Transverse colon (tissue), 4 donors: ENCODE data around the gene FXYD6. TPM values are rescaled to one million over a fixed set of nuclear protein-coding genes. Genes with fewer than 3 reads are reported as not detected.

Experiments
- DNase-seq: peaks from one replicate; pipeline ENCODE4 v3.0.0-alpha.2; 2019
- H3K27ac ChIP-seq, 4 donors: fragments of 200-600 bp; sonication (generic); 2 replicates each; pipeline ENCODE4 v1.5.1; 2016 to 2018; ENCODE audit warnings: inconsistent platforms in 4 of 4
- H3K27me3 ChIP-seq: fragments of 200-600 bp; sonication (generic); 2 replicates; pipeline ENCODE4 v1.5.1; 2017; ENCODE audit warnings: inconsistent platforms
- H3K36me3 ChIP-seq, 4 donors: fragments of 200-600 bp; sonication (generic); 2 replicates each; pipeline ENCODE4 v1.5.1; 2017 to 2019; ENCODE audit warnings: inconsistent platforms in 4 of 4
- H3K4me1 ChIP-seq, 4 donors: fragments of 200-600 bp; sonication (generic); 2 replicates each; pipeline ENCODE4 v1.5.1; 2017 to 2020; ENCODE audit warnings: inconsistent platforms in 4 of 4
- H3K4me3 ChIP-seq, 4 donors: fragments of 200-600 bp; sonication (generic); 1 replicate in 1 of 4; 2 replicates in 3 of 4; pipeline versions ENCODE4 v1.5.1 to v1.6.1; 2017 to 2019; ENCODE audit warnings: inconsistent platforms in 4 of 4
- H3K9me3 ChIP-seq, 2 donors: fragments of 200-600 bp; sonication (generic); 2 replicates each; pipeline ENCODE4 v1.5.1; 2017 to 2019; ENCODE audit warnings: inconsistent platforms in 2 of 2
- EP300 ChIP-seq: sonication (generic); formaldehyde crosslinking; IDR thresholded peaks from one replicate; pipeline ENCODE4 v1.6.1; 2017; ENCODE audit warnings: antibody characterized with exemption, low read depth
- POLR2A ChIP-seq: fragments of 450-650 bp; IDR thresholded peaks from one replicate; pipeline ENCODE4 v1.6.1; 2016; ENCODE audit warnings: antibody characterized with exemption, mild to moderate bottlenecking, moderate library complexity
- POLR2AphosphoS5 ChIP-seq, 3 donors: sonication (generic); formaldehyde crosslinking; IDR thresholded peaks; one replicate each; pipeline ENCODE4 v1.6.1; 2016; ENCODE audit warnings: antibody characterized with exemption in 3 of 3
- WGBS, 2 donors: methylation state at CpG; one replicate each; pipeline ENCODE4 v1.1.5; 2018; ENCODE audit warnings: low coverage in 1 of 2; 5-methylcytosine and 5-hydroxymethylcytosine counted together
- in situ Hi-C, 4 donors: fragments of 200-750 bp; cut with MboI; loops; one replicate each; pipeline versions ENCODE4 v1.15.0 to v1.15.1; 2017; ENCODE audit warnings: low sequenced_read_pairs in 3 of 4, low pct_ligation_motif_present in 1 of 4, low pct_unique_long_range_greater_than_20kb in 1 of 4
- intact Hi-C: fragments of 100-400 bp; cut with DNase I; formaldehyde crosslinking; loops from one replicate; pipeline ENCODE4 v1.15.1; 2023; ENCODE audit warnings: low total_unique reads
- total RNA-seq, 4 donors: library from RNA; depleted of rRNA; stranded (reverse); fragments of >200 nt; gene quantifications; one replicate each; pipeline ENCODE4 v1.1.0, GENCODE V29; 2016
- TF ChIP-seq, protein P1 (sequence below), 5 experiments: fragments of 200-600 bp in 3 of 5; fragments of 450-650 bp in 2 of 5; sonication (generic) in 3 of 5; IDR thresholded peaks; 1 replicate in 2 of 5; 2 replicates in 3 of 5; pipeline ENCODE4 v1.5.1; 2016 to 2017; ENCODE audit warnings: antibody characterized with exemption in 5 of 5, inconsistent platforms in 3 of 5, mild to moderate bottlenecking in 2 of 5, moderate library complexity in 1 of 5

FXYD6 gene
- total RNA-seq, 4 donors from 2014 or later = 29.2 to 62.5 (median 46.0) TPM

DNA sequence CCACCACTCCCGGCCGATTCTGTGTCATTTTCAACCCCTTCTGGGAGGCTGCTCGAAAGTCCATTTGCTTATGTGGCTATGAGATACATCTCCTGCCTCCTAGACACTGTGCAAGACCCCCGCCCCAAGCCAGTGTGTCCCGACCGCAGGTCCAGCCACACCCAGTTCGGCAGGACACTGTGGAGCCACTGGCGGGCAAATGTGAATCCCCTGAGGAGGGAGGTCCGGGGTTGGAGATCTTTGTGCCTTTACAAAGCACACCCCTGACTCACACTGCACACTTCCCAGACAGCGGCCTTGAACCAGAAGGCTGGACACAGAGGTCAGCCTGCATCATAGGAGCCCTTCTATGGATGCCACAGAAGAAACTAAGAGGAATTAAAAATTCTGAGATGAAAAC lies 17.4 kb downstream of the FXYD6 start:
- TF ChIP-seq, protein P1, sequence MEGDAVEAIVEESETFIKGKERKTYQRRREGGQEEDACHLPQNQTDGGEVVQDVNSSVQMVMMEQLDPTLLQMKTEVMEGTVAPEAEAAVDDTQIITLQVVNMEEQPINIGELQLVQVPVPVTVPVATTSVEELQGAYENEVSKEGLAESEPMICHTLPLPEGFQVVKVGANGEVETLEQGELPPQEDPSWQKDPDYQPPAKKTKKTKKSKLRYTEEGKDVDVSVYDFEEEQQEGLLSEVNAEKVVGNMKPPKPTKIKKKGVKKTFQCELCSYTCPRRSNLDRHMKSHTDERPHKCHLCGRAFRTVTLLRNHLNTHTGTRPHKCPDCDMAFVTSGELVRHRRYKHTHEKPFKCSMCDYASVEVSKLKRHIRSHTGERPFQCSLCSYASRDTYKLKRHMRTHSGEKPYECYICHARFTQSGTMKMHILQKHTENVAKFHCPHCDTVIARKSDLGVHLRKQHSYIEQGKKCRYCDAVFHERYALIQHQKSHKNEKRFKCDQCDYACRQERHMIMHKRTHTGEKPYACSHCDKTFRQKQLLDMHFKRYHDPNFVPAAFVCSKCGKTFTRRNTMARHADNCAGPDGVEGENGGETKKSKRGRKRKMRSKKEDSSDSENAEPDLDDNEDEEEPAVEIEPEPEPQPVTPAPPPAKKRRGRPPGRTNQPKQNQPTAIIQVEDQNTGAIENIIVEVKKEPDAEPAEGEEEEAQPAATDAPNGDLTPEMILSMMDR (IDR thresholded peaks at IDR 0.05) = no peak
- no peak for TF ChIP-seq POLR2A
- TF ChIP-seq POLR2AphosphoS5 (IDR thresholded peaks at IDR 0.05) = no peak
- no peak for TF ChIP-seq EP300
- DNase-seq = no peak
- no peaks in the 10 kb centered on the region for H3K9me3 ChIP-seq
- 80 to 83% methylated on average over 1 to 5 of the region's 10 CpGs for WGBS, 2 donors
- in situ Hi-C loops (loop anchor here in 1 of 4 donors (10.0 kb wide), 1 partner anchor 196 kb away; no protein-coding TSS in a partner anchor), intact Hi-C loops (loop anchor here (5.0 kb wide), 1 partner anchor 602 kb away; no protein-coding TSS in a partner anchor)
- H3K36me3 ChIP-seq = no peaks in the 10 kb centered on the region
- no peaks in the 10 kb centered on the region for H3K27me3 ChIP-seq
- H3K27ac ChIP-seq = no peak overlapping the region
- H3K4me1 ChIP-seq = peaks cover 9 to 31% (median 16%) of the 10 kb centered on the region in 4 donors
- H3K4me3 ChIP-seq = no peak overlapping the region

DNA sequence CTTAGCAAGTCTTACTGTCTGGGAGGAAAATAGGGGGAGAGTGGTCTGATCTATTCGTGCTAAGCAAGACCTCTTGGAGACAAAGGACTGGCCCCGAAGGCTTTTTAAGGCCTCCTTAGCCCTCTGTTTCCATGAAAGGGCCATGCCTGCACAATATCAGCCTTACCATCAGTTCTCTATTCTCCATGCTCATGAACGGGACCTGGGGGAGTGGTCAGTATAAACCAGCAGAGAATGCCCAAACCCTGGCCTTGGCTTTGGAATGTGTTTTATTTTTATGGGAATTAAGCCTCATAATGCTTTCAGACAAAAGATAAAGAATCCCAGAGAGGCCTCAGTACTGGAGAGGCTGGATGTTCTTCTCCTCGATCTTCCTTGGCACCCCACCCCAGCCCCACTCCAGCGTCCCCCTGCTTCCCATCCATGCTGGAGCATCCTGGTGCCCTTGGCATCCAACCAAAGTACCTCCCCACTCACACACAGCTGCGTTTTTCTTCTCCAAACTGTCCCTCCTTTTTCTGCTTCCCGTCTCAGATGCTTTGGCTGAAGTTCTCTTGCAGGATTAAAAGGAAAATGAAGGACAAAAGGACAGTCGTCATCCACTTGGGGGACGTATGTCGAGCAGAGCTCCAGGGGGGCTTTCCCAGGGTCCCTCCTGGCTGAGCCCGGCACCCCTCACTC lies 18.6 kb downstream of the FXYD6 start:
- TF ChIP-seq POLR2A (no peak), EP300 (no peak)
- TF ChIP-seq, protein P1 (IDR thresholded peaks at IDR 0.05) = no peak
- no peaks in the 10 kb centered on the region for H3K27me3 ChIP-seq
- H3K9me3 ChIP-seq = no peaks in the 10 kb centered on the region
- peak overlapping the region in 1 of 4 donors; percentile 43 for H3K27ac ChIP-seq
- no peaks in the 10 kb centered on the region for H3K36me3 ChIP-seq
- H3K4me3 ChIP-seq = no peak overlapping the region
- intact Hi-C loops (loop anchor here (5.0 kb wide), 1 partner anchor 601 kb away; no protein-coding TSS in a partner anchor), in situ Hi-C loops (loop anchor here in 1 of 4 donors (10.0 kb wide), 1 partner anchor 197 kb away; no protein-coding TSS in a partner anchor)
- H3K4me1 ChIP-seq = peaks cover 9 to 23% (median 16%) of the 10 kb centered on the region in 4 donors
- DNase-seq = no peak
- 30 to 59% methylated on average over 4 to 11 of the region's 11 CpGs for WGBS, 2 donors

DNA sequence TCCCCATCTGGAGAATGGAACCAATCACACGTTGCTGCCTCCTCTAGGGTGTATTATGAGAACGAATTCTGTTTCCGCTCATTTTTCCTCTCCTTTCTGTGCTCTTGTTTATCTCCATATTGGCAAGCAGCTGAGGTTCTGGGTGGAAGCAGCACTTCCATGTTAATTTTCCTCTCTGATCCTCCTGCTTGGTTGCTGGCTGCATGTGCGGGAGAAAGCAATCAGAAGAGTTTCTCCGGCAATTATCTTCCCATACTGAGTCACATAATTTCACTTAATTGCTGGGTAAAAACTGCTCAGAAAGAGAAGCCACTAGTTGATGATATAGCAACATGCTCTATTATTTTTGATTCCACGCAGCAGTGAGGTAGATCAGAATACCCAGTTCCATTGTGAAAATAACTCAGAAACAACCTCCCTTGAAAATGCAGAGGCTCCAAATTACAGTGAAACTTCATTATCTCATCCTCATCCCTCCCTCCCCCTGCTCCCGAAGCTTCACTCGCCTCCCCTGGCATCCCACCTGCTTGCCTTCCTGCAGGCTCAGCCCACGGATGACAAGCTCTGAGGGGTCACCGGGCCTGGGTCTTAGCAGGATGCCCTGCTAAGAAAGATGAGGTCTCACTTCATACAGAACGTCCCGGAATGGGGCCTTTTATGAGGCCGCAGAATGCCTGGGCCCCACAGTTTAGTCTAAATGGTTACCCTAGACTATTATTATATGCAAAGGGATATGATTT lies 20.4 kb downstream of the FXYD6 start:
- intact Hi-C loops (loop anchor here (5.0 kb wide), 1 partner anchor 599 kb away; no protein-coding TSS in a partner anchor), in situ Hi-C loops (loop anchor here in 1 of 4 donors (10.0 kb wide), 1 partner anchor 199 kb away; no protein-coding TSS in a partner anchor)
- H3K36me3 ChIP-seq = no peaks in the 10 kb centered on the region
- no peaks in the 10 kb centered on the region for H3K27me3 ChIP-seq
- WGBS, 2 donors = 85 to 100% methylated on average over 2 to 13 of the region's 13 CpGs
- H3K4me3 ChIP-seq = no peak overlapping the region
- no peak for DNase-seq
- peaks cover 0 to 11% (median 6%) of the 10 kb centered on the region in 4 donors for H3K4me1 ChIP-seq
- no peak overlapping the region for H3K27ac ChIP-seq
- TF ChIP-seq POLR2A = no peak
- TF ChIP-seq, protein P1 (IDR thresholded peaks at IDR 0.05) = no peak
- no peak for TF ChIP-seq POLR2AphosphoS5 (IDR thresholded peaks at IDR 0.05)
- TF ChIP-seq EP300 = no peak
- no peaks in the 10 kb centered on the region for H3K9me3 ChIP-seq
